ENCODE measurements around the gene ROS1.

GRCh38 chr6:117264369-117264691 is 161.4 kb downstream of the ROS1 start:
- TF ChIP-seq, protein P1, sequence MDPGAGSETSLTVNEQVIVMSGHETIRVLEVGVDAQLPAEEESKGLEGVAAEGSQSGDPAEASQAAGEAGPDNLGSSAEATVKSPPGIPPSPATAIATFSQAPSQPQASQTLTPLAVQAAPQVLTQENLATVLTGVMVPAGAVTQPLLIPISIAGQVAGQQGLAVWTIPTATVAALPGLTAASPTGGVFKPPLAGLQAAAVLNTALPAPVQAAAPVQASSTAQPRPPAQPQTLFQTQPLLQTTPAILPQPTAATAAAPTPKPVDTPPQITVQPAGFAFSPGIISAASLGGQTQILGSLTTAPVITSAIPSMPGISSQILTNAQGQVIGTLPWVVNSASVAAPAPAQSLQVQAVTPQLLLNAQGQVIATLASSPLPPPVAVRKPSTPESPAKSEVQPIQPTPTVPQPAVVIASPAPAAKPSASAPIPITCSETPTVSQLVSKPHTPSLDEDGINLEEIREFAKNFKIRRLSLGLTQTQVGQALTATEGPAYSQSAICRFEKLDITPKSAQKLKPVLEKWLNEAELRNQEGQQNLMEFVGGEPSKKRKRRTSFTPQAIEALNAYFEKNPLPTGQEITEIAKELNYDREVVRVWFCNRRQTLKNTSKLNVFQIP (CRISPR knock-in tag; IDR thresholded peaks at IDR 0.05; ENCODE audit: borderline replicate concordance, low read depth) = no peak
- no peak for TF ChIP-seq ZFP3 (CRISPR knock-in tag; IDR thresholded peaks at IDR 0.05)
- TF ChIP-seq, protein P2, sequence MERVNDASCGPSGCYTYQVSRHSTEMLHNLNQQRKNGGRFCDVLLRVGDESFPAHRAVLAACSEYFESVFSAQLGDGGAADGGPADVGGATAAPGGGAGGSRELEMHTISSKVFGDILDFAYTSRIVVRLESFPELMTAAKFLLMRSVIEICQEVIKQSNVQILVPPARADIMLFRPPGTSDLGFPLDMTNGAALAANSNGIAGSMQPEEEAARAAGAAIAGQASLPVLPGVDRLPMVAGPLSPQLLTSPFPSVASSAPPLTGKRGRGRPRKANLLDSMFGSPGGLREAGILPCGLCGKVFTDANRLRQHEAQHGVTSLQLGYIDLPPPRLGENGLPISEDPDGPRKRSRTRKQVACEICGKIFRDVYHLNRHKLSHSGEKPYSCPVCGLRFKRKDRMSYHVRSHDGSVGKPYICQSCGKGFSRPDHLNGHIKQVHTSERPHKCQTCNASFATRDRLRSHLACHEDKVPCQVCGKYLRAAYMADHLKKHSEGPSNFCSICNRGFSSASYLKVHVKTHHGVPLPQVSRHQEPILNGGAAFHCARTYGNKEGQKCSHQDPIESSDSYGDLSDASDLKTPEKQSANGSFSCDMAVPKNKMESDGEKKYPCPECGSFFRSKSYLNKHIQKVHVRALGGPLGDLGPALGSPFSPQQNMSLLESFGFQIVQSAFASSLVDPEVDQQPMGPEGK (CRISPR knock-in tag; IDR thresholded peaks at IDR 0.05; ENCODE audit: borderline replicate concordance) = no peak
